HepG2 (cell line): ENCODE measurements around the gene FXYD6. TPM values are rescaled to one million over a fixed set of nuclear protein-coding genes. Genes with fewer than 3 reads are reported as not detected.

Experiments
- ATAC-seq: fragments of 200-7000 bp; cut with Tn5 transposase; 3 replicates; pipeline ENCODE4 v1.9.1; 2020; ENCODE audit warnings: mild to moderate bottlenecking, moderate library complexity
- BruUV-seq: library from RNA; stranded (reverse); fragments of 400-500 nt; replicated peaks from 2 replicates; lab custom pipeline; 2021; lab: Mats Ljungman, UMichigan
- CTCF ChIA-PET: fragments of 300-600 bp; formaldehyde crosslinking; extraction: SDS; loops from one replicate; lab custom pipeline; 2021; ENCODE audit warnings: low total read pairs, inconsistent platforms, low intra/inter-chr PET ratio; lab: Yijun Ruan, JAX
- POLR2A ChIA-PET: fragments of 350-600 bp; sonication (Branson Sonifier 250); formaldehyde crosslinking; loops from one replicate; lab custom pipeline; 2020; ENCODE audit warnings: antibody characterized with exemption, inconsistent platforms; lab: Yijun Ruan, JAX
- DNase-seq: peaks from one replicate; pipeline ENCODE4 v3.0.0-alpha.2; 2015; ENCODE audit warnings: low spot score
- FAIRE-seq: peaks from 3 replicates; lab custom pipeline; 2011; peaks lifted over from hg19 to GRCh38; lab: Jason Lieb, UNC
- H2AFZ ChIP-seq: one replicate; pipeline ENCODE4 v1.6.1; 2011; ENCODE audit warnings: low read length, inconsistent platforms
- H3K27ac ChIP-seq: fragments of 300-600 bp; 3 replicates; pipeline ENCODE4 v1.8.0; 2011; ENCODE audit warnings: mixed run types, mild to moderate bottlenecking, mixed read lengths, low read length, inconsistent platforms; ENCODE audit not compliant: insufficient read depth; ENCODE audit errors: extremely low read length
- H3K27me3 ChIP-seq, 2 experiments: fragments of 200-600 bp in 1 of 2; 2 replicates in 1 of 2; 3 replicates in 1 of 2; pipeline versions ENCODE4 v1.6.0 to v1.8.0; 2011; ENCODE audit warnings: low read length in 2 of 2, mild to moderate bottlenecking in 2 of 2, moderate library complexity in 2 of 2, inconsistent platforms in 1 of 2; ENCODE audit not compliant: insufficient read depth in 2 of 2, control insufficient read depth in 1 of 2
- H3K36me3 ChIP-seq, 2 experiments: fragments of 200-600 bp in 1 of 2; replicated peaks in 1 of 2; 2 replicates in 1 of 2; 3 replicates in 1 of 2; pipeline versions ENCODE4 v1.5.1 to v1.8.0; 2011; ENCODE audit warnings: low read length in 2 of 2, inconsistent platforms in 1 of 2; ENCODE audit not compliant: insufficient read depth in 2 of 2, control insufficient read depth in 1 of 2
- H3K4me1 ChIP-seq: 2 replicates; pipeline ENCODE4 v1.5.1; 2012; ENCODE audit warnings: low read length, inconsistent platforms; ENCODE audit not compliant: insufficient read depth
- H3K4me2 ChIP-seq: 2 replicates; pipeline ENCODE4 v1.6.0; 2011; ENCODE audit warnings: low read depth, low read length, inconsistent platforms
- H3K4me3 ChIP-seq, 3 experiments: fragments of 200-600 bp in 1 of 3; sonication (generic), shearing (Covaris generic) in 1 of 3; replicated peaks in 1 of 3; 2 replicates each; pipeline ENCODE4 v1.5.1; 2011 to 2016; ENCODE audit warnings: low read length in 3 of 3, inconsistent platforms in 2 of 3, low read depth in 2 of 3, mild to moderate bottlenecking in 2 of 3, control low read depth in 1 of 3, mixed read lengths in 1 of 3; ENCODE audit not compliant: insufficient read depth in 1 of 3
- H3K79me2 ChIP-seq: one replicate; pipeline ENCODE4 v1.6.1; 2011; ENCODE audit warnings: low read length, inconsistent platforms; ENCODE audit not compliant: insufficient read depth
- H3K9ac ChIP-seq: 2 replicates; pipeline ENCODE4 v1.6.0; 2011; ENCODE audit warnings: mild to moderate bottlenecking, low read depth, low read length, inconsistent platforms; ENCODE audit not compliant: insufficient read depth
- H3K9me3 ChIP-seq: 2 replicates; pipeline ENCODE4 v1.5.1; 2012; ENCODE audit warnings: mild to moderate bottlenecking, low read length
- H4K20me1 ChIP-seq: 2 replicates; pipeline ENCODE4 v1.6.0; 2011; ENCODE audit warnings: inconsistent platforms, mild to moderate bottlenecking, low read length, moderate library complexity; ENCODE audit not compliant: insufficient read depth
- EHMT2 ChIP-seq: fragments of 200-600 bp; sonication (generic); IDR thresholded peaks from 2 replicates; pipeline ENCODE4 v1.7.0; 2017; ENCODE audit warnings: antibody characterized with exemption, low read depth, low read length, borderline replicate concordance
- FOSL1 ChIP-seq: sonication (generic); formaldehyde crosslinking; IDR thresholded peaks from 2 replicates; pipeline ENCODE4 v1.9.0; 2021; ENCODE audit warnings: missing genetic modification reagents, borderline replicate concordance
- GLI4 ChIP-seq: sonication (generic); formaldehyde crosslinking; IDR thresholded peaks from 2 replicates; pipeline ENCODE4 v1.5.1; 2020; ENCODE audit warnings: missing genetic modification reagents, mild to moderate bottlenecking, moderate library complexity, borderline replicate concordance
- IKZF4 ChIP-seq: sonication (generic); formaldehyde crosslinking; IDR thresholded peaks from 2 replicates; pipeline ENCODE4 v1.5.1; 2020; ENCODE audit warnings: borderline replicate concordance, mild to moderate bottlenecking, low read depth, missing genetic modification reagents; ENCODE audit errors: not compliant biosample characterization
- MXD4 ChIP-seq: IDR thresholded peaks from 2 replicates; pipeline ENCODE4 v1.6.1; 2016; ENCODE audit warnings: mild to moderate bottlenecking, missing biosample characterization, missing genetic modification reagents
- NFRKB ChIP-seq: fragments of 450-650 bp; IDR thresholded peaks from 2 replicates; pipeline ENCODE4 v1.6.1; 2017
- NR2C2 ChIP-seq: sonication (generic); formaldehyde crosslinking; IDR thresholded peaks from 2 replicates; pipeline ENCODE4 v1.4.0; 2020; ENCODE audit warnings: missing genetic modification reagents, mild to moderate bottlenecking, moderate library complexity, borderline replicate concordance
- SOX13 ChIP-seq, 3 experiments: fragments of 450-650 bp in 1 of 3; sonication (generic) in 1 of 3; formaldehyde crosslinking in 1 of 3; IDR thresholded peaks in 2 of 3; conservative IDR thresholded peaks in 1 of 3; 2 replicates each; pipeline versions ENCODE4 v1.5.0 to v1.6.1; 2016 to 2020; ENCODE audit warnings: antibody characterized with exemption in 1 of 3, mild to moderate bottlenecking in 1 of 3, missing compliant biosample characterization in 1 of 3, missing genetic modification reagents in 1 of 3, moderate library complexity in 1 of 3
- SOX6 ChIP-seq, 2 experiments: fragments of 450-650 bp in 1 of 2; sonication (generic) in 1 of 2; formaldehyde crosslinking in 1 of 2; IDR thresholded peaks; 2 replicates each; pipeline versions ENCODE4 v1.4.0 to v1.6.1; 2017 to 2020; ENCODE audit warnings: antibody characterized with exemption in 1 of 2, mild to moderate bottlenecking in 1 of 2, missing genetic modification reagents in 1 of 2
- ZFP36L2 ChIP-seq: sonication (generic); formaldehyde crosslinking; IDR thresholded peaks from 2 replicates; pipeline ENCODE4 v1.4.0; 2020; ENCODE audit warnings: missing genetic modification reagents
- ZNF160 ChIP-seq: sonication (generic); formaldehyde crosslinking; IDR thresholded peaks from 2 replicates; pipeline ENCODE4 v1.8.0; 2022; ENCODE audit warnings: mild to moderate bottlenecking, inconsistent platforms, missing genetic modification reagents
- ZNF260 ChIP-seq: sonication (generic); formaldehyde crosslinking; IDR thresholded peaks from 2 replicates; pipeline ENCODE4 v1.4.0; 2020; ENCODE audit warnings: missing genetic modification reagents, low read depth, mild to moderate bottlenecking, borderline replicate concordance
- ZNF605 ChIP-seq: sonication (generic); formaldehyde crosslinking; IDR thresholded peaks from 2 replicates; pipeline ENCODE4 v1.8.0; 2022; ENCODE audit warnings: mild to moderate bottlenecking, missing genetic modification reagents
- ZSCAN12 ChIP-seq: sonication (generic); formaldehyde crosslinking; IDR thresholded peaks from 2 replicates; pipeline ENCODE4 v1.9.0; 2021; ENCODE audit warnings: mild to moderate bottlenecking, missing genetic modification reagents
- WGBS: methylation state at CpG from one replicate; pipeline ENCODE4 v1.1.6; 2017; ENCODE audit warnings: low lambda C conversion rate; 5-methylcytosine and 5-hydroxymethylcytosine counted together
- in situ Hi-C: cut with HindIII; loops from 2 replicates; pipeline ENCODE4 v1.10.0; 2017; ENCODE audit warnings: low pct_unique_long_range_greater_than_20kb; ENCODE audit not compliant: extremely low pct_ligation_motif_present
- intact Hi-C: fragments of 100-400 bp; cut with micrococcal nuclease; formaldehyde crosslinking; loops from one replicate; pipeline ENCODE4 v1.10.0; 2022; ENCODE audit not compliant: unreplicated experiment
- polyA plus RNA-seq, 8 experiments: library from polyadenylated mRNA; depleted of rRNA in 3 of 8; stranded (reverse) in 7 of 8; unstranded in 1 of 8; fragments of >200 nt; fragmentation: Illumina TruSeq in 4 of 8; extraction: Trizol in 4 of 8; gene quantifications; 2 replicates each; pipeline versions ENCODE4 v1.2.1 to v1.2.3, GENCODE V29; 2011 to 2016; ENCODE audit warnings: low read depth in 4 of 8, missing spikeins in 1 of 8, mixed read lengths in 1 of 8; ENCODE audit not compliant: insufficient read depth in 1 of 8
- total RNA-seq, 5 experiments: library from RNA; depleted of rRNA; stranded (reverse); fragments of >200 nt; fragmentation: Illumina TruSeq; extraction: Trizol; gene quantifications; 2 replicates each; pipeline ENCODE4 v1.2.3, GENCODE V29; 2016; ENCODE audit warnings: low read depth in 1 of 5
- TF ChIP-seq, protein P1 (sequence below): sonication (generic); formaldehyde crosslinking; IDR thresholded peaks from 2 replicates; pipeline ENCODE4 v1.4.0; 2020; ENCODE audit warnings: mild to moderate bottlenecking, missing genetic modification reagents
- TF ChIP-seq, protein P2 (sequence below): sonication (generic); formaldehyde crosslinking; IDR thresholded peaks from 2 replicates; pipeline ENCODE4 v1.9.0; 2022; ENCODE audit warnings: missing genetic modification reagents, mild to moderate bottlenecking, borderline replicate concordance

The FXYD6 gene
- total and polyA plus RNA-seq, 2 of the 13 experiments (the other 11 are each of a cell fraction or from before 2014, with no cell fraction given): not detected

DNA sequence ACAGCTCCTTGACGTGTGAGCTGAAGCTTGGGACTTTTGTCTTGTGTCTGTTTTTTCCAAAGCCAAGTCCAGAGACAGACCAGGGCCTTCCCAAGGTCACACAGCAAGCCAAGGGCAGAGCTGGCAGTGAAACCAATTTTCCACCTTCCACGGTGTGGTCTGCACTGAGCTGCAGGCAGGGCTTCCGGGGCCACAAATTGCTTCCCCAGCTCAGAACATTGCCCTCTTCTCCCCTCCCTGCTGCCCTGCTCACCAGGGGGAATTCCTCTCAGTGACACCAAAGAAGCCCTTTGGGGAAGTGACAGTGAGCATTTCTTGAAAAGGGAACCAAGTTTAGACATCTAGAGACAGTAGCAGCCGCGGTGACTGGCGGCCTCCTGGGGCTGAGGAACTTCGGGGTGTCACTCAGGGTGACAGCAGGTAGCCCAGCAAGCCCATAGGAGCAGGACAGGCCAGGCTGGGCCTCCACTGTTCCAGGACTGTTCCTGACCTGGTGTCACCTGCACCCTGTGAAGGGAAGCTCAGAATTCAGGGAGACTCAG is 61.1 kb downstream of the FXYD6 start (continued):
- TF ChIP-seq IKZF4 (CRISPR knock-in tag): no peak

DNA sequence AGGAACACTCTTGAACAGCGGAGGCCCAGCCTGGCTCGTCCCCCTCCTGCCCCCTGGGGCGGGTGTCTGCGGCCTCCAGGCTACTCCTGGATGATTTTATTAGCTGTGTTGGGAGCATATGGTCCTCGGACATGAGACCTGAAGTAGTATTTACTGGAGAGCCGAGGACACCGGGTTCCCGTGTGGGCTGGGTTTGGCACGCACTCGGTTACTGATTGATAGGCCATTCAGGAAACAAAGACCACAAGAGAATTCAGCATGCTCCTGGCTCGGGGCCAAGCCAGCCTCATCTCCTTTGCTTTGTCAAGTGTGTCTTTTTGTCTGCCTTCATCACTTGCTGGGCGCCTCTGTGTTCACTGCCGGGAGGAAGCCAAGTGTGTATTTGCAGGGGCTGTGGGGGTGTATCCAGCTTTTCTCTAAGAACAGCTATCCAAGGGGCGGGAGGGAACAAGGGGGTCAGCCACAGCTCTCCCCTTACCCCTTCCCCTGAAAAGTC is 61.6 kb downstream of the FXYD6 start:
- Histone ChIP-seq H3K4me2 (peak overlapping the region; percentile 90), H3K9ac (peak overlapping the region; percentile 34), H3K36me3 (no peaks in the 10 kb centered on the region), H3K27me3 (peaks cover 0 to 5% of the 10 kb centered on the region in 2 experiments; a peak in 1 of 5 replicates), H3K4me3 (peak overlapping the region in 2 of 3 experiments; percentile 19 to 61; a peak in 3 of 6 replicates), H3K4me1 (peaks cover 58% of the 10 kb centered on the region), H2AFZ (no peak overlapping the region), H3K79me2 (no peaks in the 10 kb centered on the region), H4K20me1 (peaks cover 3% of the 10 kb centered on the region; the same call in 1 of the 2 replicates), H3K27ac (no peak overlapping the region), H3K9me3 (no peaks in the 10 kb centered on the region)
- CTCF ChIA-PET: no interaction called here
- BruUV-seq: no TSS peak
- 0% methylated on average over 1 of the region's 14 CpGs for WGBS
- in situ Hi-C loops (no loop called here), intact Hi-C loops (no loop called here)
- POLR2A ChIA-PET: interaction anchor here (1.2 to 2.2 kb wide), 2 partner anchors 10 to 389 kb away, joined by 3 to 10 read pairs; partner anchors contain the start of gene FXYD2
- peak; percentile 11; the same call in 2 of the 3 replicates for ATAC-seq
- no peak for FAIRE-seq
- DNase-seq: peak; percentile 54
- TF ChIP-seq SOX13 (IDR thresholded peaks at IDR 0.05) (no peak), SOX13 (CRISPR knock-in tag; conservative IDR thresholded peaks at IDR 0.05 in 1 of 2, IDR thresholded peaks at IDR 0.05 in 1 of 2) (peak in 1 of 2 experiments; percentile 50; a peak in 2 of 4 replicates), ZNF605 (CRISPR knock-in tag) (no peak), NR2C2 (no peak), ZFP36L2 (CRISPR knock-in tag) (no peak), GLI4 (CRISPR knock-in tag) (no peak), EHMT2 (no peak), SOX6 (IDR thresholded peaks at IDR 0.05) (no peak), SOX6 (CRISPR knock-in tag; IDR thresholded peaks at IDR 0.05) (peak; percentile 47; the same call in 1 of the 2 replicates), ZNF260 (CRISPR knock-in tag) (no peak), NFRKB (no peak), FOSL1 (CRISPR knock-in tag) (no peak), ZNF160 (no peak), ZSCAN12 (CRISPR knock-in tag) (no peak), MXD4 (CRISPR knock-in tag) (no peak)
- TF ChIP-seq, protein P1, sequence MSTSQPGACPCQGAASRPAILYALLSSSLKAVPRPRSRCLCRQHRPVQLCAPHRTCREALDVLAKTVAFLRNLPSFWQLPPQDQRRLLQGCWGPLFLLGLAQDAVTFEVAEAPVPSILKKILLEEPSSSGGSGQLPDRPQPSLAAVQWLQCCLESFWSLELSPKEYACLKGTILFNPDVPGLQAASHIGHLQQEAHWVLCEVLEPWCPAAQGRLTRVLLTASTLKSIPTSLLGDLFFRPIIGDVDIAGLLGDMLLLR: no peak
- TF ChIP-seq, protein P2, sequence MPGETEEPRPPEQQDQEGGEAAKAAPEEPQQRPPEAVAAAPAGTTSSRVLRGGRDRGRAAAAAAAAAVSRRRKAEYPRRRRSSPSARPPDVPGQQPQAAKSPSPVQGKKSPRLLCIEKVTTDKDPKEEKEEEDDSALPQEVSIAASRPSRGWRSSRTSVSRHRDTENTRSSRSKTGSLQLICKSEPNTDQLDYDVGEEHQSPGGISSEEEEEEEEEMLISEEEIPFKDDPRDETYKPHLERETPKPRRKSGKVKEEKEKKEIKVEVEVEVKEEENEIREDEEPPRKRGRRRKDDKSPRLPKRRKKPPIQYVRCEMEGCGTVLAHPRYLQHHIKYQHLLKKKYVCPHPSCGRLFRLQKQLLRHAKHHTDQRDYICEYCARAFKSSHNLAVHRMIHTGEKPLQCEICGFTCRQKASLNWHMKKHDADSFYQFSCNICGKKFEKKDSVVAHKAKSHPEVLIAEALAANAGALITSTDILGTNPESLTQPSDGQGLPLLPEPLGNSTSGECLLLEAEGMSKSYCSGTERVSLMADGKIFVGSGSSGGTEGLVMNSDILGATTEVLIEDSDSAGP: no peak
